Stimulated activated CD8-positive, alpha-beta memory T cell treated with anti-CD3 and anti-CD28 coated beads, Interleukin-15, amount 100 ng/mL, for 4 hours (primary cell): ENCODE measurements around the gene VPS4A.

Experiments
- DNase-seq, 2 donors: peaks; one replicate each; pipeline ENCODE4 v3.0.0-alpha.2; 2020; ENCODE audit warnings: low read depth in 2 of 2

Gene VPS4A

DNA sequence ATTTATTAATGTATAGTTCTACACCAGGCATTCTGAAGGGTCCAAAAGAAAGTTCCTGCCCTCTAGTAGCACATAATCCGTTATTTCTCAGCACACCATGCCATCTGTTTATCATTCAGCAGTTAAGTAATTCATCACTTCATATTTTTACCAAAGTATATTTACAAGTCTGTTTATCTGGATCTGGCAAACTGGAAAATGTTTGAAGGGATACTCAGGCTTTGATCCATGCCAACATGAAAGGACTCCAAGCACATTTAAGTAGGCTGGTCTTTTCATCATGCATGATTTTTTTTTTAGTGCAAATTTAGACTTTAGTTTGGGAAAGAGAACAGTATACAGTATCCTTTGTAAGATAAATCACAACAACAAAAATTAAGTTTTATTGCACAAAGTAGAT, 4.1 kb upstream of the VPS4A start:
- no peak for DNase-seq

GRCh38 chr16:69307856-69308255, 3.3 kb upstream of the VPS4A start:
- no peak for DNase-seq

DNA sequence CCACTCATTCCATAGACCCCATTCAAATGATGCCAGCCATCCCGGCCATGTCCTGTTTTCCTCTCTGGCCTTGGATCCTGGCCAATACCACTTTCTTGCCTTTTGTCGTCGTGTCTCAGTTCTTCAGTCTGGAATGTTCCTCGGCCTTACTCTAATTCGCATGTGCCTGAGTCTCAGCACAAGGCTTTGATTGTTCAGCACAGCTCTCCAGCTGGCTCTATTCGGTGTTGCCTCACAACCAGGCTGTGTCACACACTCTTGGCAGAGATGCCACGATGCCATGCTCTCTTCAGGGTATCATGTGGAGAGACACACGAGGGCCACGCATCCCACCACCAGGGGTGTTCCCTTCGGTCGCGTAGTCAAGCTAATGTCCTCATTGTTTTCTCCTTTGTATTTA, 1.8 kb upstream of the VPS4A start:
- no peak for DNase-seq

GRCh38 chr16:69311533-69312387, 610 bp downstream of the VPS4A start:
- DNase-seq = peak in 1 of 2 donors; percentile 19

GRCh38 chr16:69313469-69313868, 2.3 kb downstream of the VPS4A start:
- no peak for DNase-seq

DNA sequence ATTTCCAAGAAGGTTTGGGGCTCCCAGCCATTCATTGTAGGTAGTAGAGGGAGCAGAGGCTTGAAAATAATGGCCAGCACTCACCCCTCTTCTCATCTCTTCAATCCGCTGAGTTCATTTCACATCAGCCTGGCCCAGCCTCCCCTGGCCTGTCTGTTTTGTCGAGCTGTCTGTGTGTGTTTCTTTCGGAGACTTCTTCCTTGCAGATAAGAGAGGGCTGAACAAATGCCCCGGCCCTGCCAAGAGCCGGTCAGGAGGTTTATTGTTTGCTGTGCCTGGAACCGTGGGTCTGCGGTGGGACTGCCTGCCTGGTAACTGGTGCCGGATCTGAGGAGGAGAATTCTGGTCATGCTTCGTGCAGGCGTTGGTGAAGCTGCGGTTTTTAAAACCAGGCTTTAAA, 3.4 kb downstream of the VPS4A start:
- DNase-seq = no peak

GRCh38 chr16:69315486-69316311, 4.5 kb downstream of the VPS4A start:
- no peak for DNase-seq

GRCh38 chr16:69316595-69317034, 5.5 kb downstream of the VPS4A start:
- no peak for DNase-seq

- no peak for DNase-seq
These were observed 7.2 kb downstream of the VPS4A start for GRCh38 chr16:69318177-69318910.

DNA sequence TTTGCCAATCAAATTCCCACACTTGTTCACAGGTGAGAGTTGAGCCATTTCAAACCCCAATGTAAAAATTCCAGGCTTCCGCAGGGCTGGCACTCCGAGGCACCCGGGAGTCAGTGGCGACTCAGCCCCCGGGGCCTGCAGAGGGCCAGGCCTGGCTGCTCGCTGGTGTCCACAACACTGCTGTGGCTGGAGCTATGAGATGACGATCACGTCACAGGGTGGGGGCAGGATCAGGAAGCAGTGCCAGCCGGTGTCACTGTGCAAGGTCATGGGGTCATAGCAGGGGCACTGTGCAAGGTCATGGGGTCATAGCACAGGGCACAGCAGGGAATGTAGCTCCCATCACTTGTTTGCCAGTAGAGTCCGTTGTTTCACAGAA, 7.8 kb downstream of the VPS4A start:
- no peak for DNase-seq

DNA sequence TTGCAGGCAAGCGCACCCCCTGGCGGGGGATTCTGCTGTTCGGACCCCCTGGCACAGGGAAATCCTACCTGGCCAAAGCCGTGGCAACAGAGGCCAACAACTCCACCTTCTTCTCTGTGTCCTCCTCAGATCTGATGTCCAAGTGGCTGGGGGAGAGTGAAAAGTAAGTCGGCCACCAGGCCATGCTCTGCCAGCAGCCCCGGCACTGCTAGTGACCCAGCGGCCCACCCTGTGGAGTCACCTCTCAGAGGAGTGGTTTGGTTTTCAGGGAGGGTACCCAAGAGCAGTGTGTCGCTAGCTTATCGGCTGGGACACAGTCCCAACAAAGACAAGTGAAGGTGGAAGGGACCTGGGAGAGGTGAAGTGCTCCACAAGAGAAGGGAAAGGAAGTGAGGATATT, 8.2 kb downstream of the VPS4A start:
- DNase-seq = no peak

DNA sequence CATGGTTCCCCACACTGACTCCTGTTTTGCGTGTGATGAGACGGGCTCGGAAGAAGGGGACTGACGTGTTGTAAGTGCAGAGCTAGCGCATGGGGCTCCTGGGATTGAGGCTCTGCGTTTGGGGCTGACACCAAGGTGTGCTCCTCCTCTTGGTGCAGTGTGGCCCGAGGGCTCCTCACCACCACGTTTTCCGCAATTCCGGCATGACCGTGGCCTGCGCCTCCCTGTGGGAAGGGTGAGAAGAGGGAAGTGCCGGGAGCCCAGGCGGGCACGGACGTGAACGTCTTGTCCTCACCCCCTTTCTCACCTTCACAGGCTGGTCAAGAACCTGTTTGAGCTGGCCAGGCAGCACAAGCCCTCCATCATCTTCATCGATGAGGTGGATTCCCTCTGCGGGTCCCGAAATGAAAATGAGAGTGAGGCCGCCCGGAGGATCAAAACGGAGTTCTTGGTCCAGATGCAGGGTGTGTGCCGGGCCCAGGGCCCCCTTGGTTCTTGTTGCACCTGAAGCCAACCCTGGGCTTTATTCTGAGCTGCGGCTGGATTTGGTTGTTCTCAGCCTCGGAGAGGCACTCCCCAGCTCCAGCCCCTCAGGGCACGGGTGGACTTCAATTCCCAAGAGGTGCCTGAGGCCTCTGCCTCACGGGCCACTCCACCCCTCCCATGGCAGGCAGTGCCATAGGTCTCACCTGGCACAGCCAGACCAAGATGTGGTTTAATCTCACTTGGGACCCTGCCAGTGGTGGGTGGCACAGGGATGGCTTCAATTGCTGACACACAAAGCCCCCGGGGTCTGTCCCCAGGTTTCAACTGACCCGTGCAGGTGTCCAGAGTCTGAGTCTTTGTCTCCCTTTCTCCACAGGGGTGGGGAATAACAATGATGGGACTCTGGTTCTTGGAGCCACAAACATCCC, 8.9 kb downstream of the VPS4A start:
- no peak for DNase-seq

GRCh38 chr16:69320740-69321073, 9.6 kb downstream of the VPS4A start:
- DNase-seq = no peak

- no peak for DNase-seq
These were observed 9.9 kb downstream of the VPS4A start for GRCh38 chr16:69321080-69321479.

- DNase-seq = no peak
These were observed 11.2 kb downstream of the VPS4A start for GRCh38 chr16:69322343-69322742.

DNA sequence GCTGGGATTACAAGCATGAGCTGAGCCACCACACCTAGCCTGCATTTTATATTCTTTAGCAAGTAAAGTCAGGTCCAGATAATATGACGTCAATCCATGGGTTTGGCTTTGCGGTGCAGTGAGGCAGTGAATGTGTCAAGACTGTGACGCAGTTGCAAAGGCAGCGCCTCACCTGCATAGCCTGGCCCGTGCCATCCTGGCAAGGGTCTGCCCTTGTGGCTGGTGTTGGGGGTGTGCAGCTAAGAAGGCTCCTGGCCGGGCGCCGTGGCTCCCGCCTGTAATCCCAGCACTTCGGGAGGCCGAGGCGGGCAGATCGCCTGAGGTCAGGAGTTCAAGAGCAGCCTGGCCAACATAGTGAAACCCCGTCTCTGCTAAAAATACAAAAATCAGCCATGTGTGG, 12.3 kb downstream of the VPS4A start:
- no peak for DNase-seq

DNA sequence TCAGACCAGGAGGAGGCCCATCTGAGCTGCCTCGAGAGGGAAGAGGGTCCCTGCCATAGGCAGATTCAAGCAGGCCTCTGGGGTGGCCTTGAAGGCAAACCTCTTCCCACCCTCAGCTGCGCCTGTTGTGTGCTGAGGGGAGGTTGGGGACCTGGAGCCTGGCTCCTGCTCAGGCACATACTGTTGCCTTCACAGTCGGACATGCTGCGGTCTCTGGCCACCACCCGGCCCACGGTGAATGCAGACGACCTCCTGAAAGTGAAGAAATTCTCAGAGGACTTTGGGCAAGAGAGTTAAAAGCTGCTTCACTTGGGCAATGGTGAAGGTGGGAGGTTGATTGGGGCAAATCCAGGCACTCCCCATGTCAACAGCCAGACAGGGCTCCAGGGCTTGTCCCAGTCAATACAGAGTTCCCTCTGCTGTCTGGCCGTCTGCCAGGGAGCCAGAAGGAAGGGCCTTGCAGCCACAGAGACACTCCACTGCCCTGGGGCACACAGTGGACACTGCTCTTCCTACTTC, 12.9 kb downstream of the VPS4A start:
- DNase-seq = no peak

DNA sequence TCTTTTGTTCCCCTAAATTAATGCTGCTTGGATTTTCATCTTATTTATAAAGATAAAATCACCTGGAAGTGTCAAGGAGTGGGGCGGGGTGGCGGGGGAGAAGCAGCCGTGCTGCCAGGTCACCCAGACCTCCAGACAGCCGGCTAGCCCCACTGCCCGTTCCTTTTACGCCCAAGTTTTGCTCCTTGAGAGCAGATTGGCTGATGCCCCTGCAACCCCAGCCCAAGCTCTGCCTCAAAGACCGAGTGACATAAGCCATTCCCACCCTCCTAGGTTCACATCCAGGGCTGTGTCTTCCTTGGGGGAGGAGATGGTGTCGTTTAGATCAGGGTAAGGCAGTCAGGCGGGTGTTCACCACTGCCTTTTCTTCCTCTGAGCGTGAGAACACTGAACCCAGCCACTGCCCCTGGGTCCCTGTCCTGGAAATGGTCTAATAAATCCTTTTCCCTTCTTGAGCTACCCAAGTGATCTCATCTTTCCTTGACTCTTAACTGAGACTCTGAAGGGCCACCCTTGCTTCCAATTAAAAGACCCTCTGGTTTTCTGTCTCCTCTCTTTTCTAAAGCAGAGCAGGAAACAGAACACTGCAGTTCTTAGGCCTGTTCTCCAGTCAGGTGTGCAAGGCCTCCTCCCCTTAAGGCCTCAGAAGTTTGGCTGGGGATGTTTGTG, 13.6 kb downstream of the VPS4A start:
- DNase-seq = no peak

DNA sequence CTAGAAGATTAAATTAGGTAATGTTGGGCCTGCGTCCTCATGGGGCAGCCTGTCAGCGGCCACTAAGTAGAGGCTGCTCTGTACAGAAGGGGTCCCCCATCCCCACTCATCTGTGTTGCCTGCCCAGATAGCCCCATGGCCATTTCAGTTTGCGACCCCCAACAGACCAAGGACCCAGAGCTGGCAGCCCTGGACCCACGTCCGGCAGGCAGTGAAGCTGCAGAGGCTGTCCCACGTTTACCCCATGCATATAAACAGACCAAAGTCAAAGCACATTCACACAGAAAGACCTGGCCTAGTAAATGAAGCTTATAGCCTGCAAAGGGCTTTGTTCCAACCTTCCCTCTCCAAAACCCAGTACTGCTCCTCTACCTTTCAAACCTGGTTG, 14.6 kb downstream of the VPS4A start:
- DNase-seq = no peak

GRCh38 chr16:69326172-69326873, 15.2 kb downstream of the VPS4A start:
- no peak for DNase-seq
